ENCODE results near the gene VIPR2. TPM values are rescaled to one million over a fixed set of nuclear protein-coding genes. Genes with fewer than 3 reads are reported as not detected.

VIPR2 gene
- total RNA-seq, 4 donors from 2014 or later: 0.32 to 0.34 (median 0.32) TPM; not detected in 1

DNA sequence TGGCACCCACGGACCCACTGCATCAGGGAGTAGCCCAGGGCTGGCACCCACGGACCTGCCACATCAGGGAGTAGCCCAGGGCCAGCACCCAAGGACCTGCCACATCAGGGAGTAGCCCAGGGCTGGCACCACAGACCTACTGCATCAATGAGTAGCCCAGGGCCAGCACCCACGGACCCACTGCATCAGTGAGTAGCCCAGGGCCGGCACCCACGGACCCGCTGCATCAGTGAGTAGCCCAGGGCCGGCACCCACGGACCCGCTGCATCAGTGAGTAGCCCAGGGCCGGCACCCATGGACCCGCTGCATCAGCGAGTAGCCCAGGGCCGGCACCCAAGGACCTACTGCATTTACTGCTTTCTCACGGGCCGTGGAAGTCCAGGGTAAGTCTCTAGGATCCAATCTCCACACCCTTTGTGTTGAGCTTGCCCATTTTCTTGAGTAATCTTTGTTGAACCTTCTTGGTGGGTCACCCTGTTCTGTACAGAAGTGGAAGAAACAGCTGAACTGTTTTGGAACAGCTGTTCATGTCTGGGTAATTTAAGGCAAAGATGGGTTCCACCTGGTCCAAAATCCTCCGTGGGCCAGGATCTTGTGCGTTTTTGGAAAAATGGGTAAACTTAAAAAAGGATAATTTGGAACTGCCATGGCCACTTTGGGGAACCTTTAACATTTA, 69.0 kb downstream of the VIPR2 start:
- TF ChIP-seq CTCF (IDR thresholded peaks at IDR 0.05): no peak
- no peak for TF ChIP-seq POLR2A (IDR thresholded peaks at IDR 0.05)
- no peak overlapping the region for H3K4me3 ChIP-seq (ENCODE audit: low read depth, poor library complexity, severe bottlenecking)
- WGBS, 2 donors: 89 to 90% methylated on average over 16 to 17 of the region's 17 CpGs
- DNase-seq (ENCODE audit: low spot score in 2 of 2): peak in 1 of 2 donors; percentile 78
- intact Hi-C loops (cut with DNase I; ENCODE audit: low total_unique reads): no loop called here

- peak in 1 of 2 donors; percentile 75 for DNase-seq (ENCODE audit: low spot score in 2 of 2)
- 86 to 90% methylated on average over 6 of the region's 6 CpGs for WGBS, 2 donors
- intact Hi-C loops (cut with DNase I; ENCODE audit: low total_unique reads): no loop called here
- H3K4me3 ChIP-seq (ENCODE audit: low read depth, poor library complexity, severe bottlenecking): no peak overlapping the region
- TF ChIP-seq CTCF (IDR thresholded peaks at IDR 0.05): no peak
- no peak for TF ChIP-seq POLR2A (IDR thresholded peaks at IDR 0.05)
Measured at GRCh38 chr7:159071260-159071659, 73.4 kb downstream of the VIPR2 start.

GRCh38 chr7:159070431-159071148, 74.1 kb downstream of the VIPR2 start:
- WGBS, 2 donors: 63 to 72% methylated on average over 17 of the region's 17 CpGs
- intact Hi-C loops (cut with DNase I; ENCODE audit: low total_unique reads): no loop called here
- no peak overlapping the region for H3K4me3 ChIP-seq (ENCODE audit: low read depth, poor library complexity, severe bottlenecking)
- TF ChIP-seq POLR2A (IDR thresholded peaks at IDR 0.05): no peak
- no peak for TF ChIP-seq CTCF (IDR thresholded peaks at IDR 0.05)
- DNase-seq (ENCODE audit: low spot score in 2 of 2): peak in 1 of 2 donors; percentile 31

- DNase-seq (ENCODE audit: low spot score in 2 of 2): peak in 1 of 2 donors; percentile 60
Measured at GRCh38 chr7:159068893-159069448, 75.7 kb downstream of the VIPR2 start.

GRCh38 chr7:159068488-159068811, 76.2 kb downstream of the VIPR2 start:
- H3K4me3 ChIP-seq (ENCODE audit: low read depth, poor library complexity, severe bottlenecking): no peak overlapping the region

More at GRCh38 chr7:159068893-159069448, 75.7 kb downstream of the VIPR2 start:
- intact Hi-C loops (cut with DNase I; ENCODE audit: low total_unique reads): no loop called here
- H3K4me3 ChIP-seq (ENCODE audit: low read depth, poor library complexity, severe bottlenecking): no peak overlapping the region
- WGBS, 2 donors: 80 to 83% methylated on average over 14 of the region's 14 CpGs
- TF ChIP-seq POLR2A (IDR thresholded peaks at IDR 0.05): no peak
- TF ChIP-seq CTCF (IDR thresholded peaks at IDR 0.05): no peak

More at GRCh38 chr7:159068488-159068811, 76.2 kb downstream of the VIPR2 start:
- WGBS, 2 donors: 30 to 46% methylated on average over 12 of the region's 12 CpGs
- peak in 1 of 2 donors; percentile 86 for DNase-seq (ENCODE audit: low spot score in 2 of 2)
- TF ChIP-seq POLR2A (IDR thresholded peaks at IDR 0.05) (no peak), CTCF (IDR thresholded peaks at IDR 0.05) (no peak)
- intact Hi-C loops (cut with DNase I; ENCODE audit: low total_unique reads): no loop called here
